Tibial nerve (tissue), 4 donors: Measurements from ENCODE around the gene LLGL2. TPM values are rescaled to one million over a fixed set of nuclear protein-coding genes. Genes with fewer than 3 reads are reported as not detected.
A peak's percentile ranks its signal among the peaks of the same experiment; 100 is the strongest.

Experiments
- DNase-seq, 2 donors: peaks; one replicate each; pipeline ENCODE4 v3.0.0-alpha.2; 2019; ENCODE audit warnings: low spot score in 2 of 2
- H3K27ac ChIP-seq, 4 donors: fragments of 200-600 bp; sonication (generic) in 3 of 4; one replicate each; pipeline ENCODE4 v1.5.1; 2017 to 2019; ENCODE audit warnings: mild to moderate bottlenecking in 1 of 4
- H3K27me3 ChIP-seq, 2 donors: fragments of 200-600 bp; sonication (generic) in 1 of 2; one replicate each; pipeline versions ENCODE4 v1.5.1 to v1.6.0; 2017 to 2019
- H3K36me3 ChIP-seq, 3 donors: fragments of 200-600 bp; sonication (generic); one replicate each; pipeline ENCODE4 v1.5.1; 2018 to 2019
- H3K4me1 ChIP-seq, 4 donors: fragments of 200-600 bp; sonication (generic) in 3 of 4; one replicate each; pipeline ENCODE4 v1.5.1; 2017 to 2019
- H3K4me3 ChIP-seq, 4 donors: fragments of 200-600 bp; sonication (generic) in 3 of 4; one replicate each; pipeline ENCODE4 v1.5.1; 2017 to 2019; ENCODE audit warnings: mild to moderate bottlenecking in 1 of 4, moderate library complexity in 1 of 4
- H3K9me3 ChIP-seq, 4 donors: fragments of 200-600 bp; sonication (generic) in 3 of 4; one replicate each; pipeline ENCODE4 v1.5.1; 2017 to 2019
- EP300 ChIP-seq, 2 donors: sonication (generic); formaldehyde crosslinking; IDR thresholded peaks; one replicate each; pipeline ENCODE4 v1.6.1; 2017; ENCODE audit warnings: antibody characterized with exemption in 2 of 2, mild to moderate bottlenecking in 1 of 2
- POLR2A ChIP-seq, 2 donors: fragments of 450-650 bp; IDR thresholded peaks; one replicate each; pipeline ENCODE4 v1.6.1; 2017; ENCODE audit warnings: antibody characterized with exemption in 2 of 2, mild to moderate bottlenecking in 2 of 2, moderate library complexity in 2 of 2
- WGBS, 2 donors: methylation state at CpG; one replicate each; pipeline ENCODE4 v1.1.5; 2018; 5-methylcytosine and 5-hydroxymethylcytosine counted together
- total RNA-seq, 4 donors: library from RNA; depleted of rRNA; stranded (reverse); fragments of >200 nt; gene quantifications; one replicate each; pipeline ENCODE4 v1.1.0, GENCODE V29; 2016
- TF ChIP-seq, protein P1 (sequence below), 5 experiments: fragments of 200-600 bp in 3 of 5; fragments of 450-650 bp in 2 of 5; sonication (generic) in 3 of 5; IDR thresholded peaks; one replicate each; pipeline ENCODE4 v1.5.1; 2016 to 2019; ENCODE audit warnings: antibody characterized with exemption in 5 of 5, mild to moderate bottlenecking in 3 of 5, moderate library complexity in 2 of 5

LLGL2 gene
- total RNA-seq, 4 donors from 2014 or later = 8.4 to 18.4 (median 8.8) TPM

DNA sequence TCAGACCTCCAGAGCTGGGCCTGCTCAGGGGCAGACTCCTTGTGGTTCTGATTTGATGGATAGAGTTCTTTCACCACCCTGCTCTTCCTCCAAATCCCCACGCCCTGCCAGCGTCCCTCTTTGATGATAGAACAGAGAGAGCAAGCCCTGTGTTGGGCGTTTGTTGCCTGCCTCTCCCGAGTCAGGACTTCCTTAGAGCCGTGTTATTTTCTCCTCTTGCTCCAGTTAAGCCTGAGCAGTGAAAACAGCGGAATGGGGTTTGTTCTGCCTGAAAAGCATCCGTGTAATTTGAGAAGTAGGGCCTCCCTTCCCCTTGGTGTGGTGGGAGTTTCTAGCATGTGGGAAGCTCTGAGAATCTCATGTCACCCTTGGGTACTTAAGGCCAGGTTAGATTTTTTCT, 47.0 kb upstream of the LLGL2 start:
- no peaks in the 10 kb centered on the region for H3K36me3 ChIP-seq
- H3K9me3 ChIP-seq = no peaks in the 10 kb centered on the region
- peak overlapping the region in 3 of 4 donors; percentile 4 to 46 (median 31) for H3K27ac ChIP-seq
- H3K4me1 ChIP-seq = peaks cover 0 to 91% (median 41%) of the 10 kb centered on the region in 4 donors
- H3K4me3 ChIP-seq = no peak overlapping the region
- no peak for TF ChIP-seq EP300 (IDR thresholded peaks at IDR 0.05)
- TF ChIP-seq POLR2A (IDR thresholded peaks at IDR 0.05) = no peak
- TF ChIP-seq, protein P1, sequence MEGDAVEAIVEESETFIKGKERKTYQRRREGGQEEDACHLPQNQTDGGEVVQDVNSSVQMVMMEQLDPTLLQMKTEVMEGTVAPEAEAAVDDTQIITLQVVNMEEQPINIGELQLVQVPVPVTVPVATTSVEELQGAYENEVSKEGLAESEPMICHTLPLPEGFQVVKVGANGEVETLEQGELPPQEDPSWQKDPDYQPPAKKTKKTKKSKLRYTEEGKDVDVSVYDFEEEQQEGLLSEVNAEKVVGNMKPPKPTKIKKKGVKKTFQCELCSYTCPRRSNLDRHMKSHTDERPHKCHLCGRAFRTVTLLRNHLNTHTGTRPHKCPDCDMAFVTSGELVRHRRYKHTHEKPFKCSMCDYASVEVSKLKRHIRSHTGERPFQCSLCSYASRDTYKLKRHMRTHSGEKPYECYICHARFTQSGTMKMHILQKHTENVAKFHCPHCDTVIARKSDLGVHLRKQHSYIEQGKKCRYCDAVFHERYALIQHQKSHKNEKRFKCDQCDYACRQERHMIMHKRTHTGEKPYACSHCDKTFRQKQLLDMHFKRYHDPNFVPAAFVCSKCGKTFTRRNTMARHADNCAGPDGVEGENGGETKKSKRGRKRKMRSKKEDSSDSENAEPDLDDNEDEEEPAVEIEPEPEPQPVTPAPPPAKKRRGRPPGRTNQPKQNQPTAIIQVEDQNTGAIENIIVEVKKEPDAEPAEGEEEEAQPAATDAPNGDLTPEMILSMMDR (IDR thresholded peaks at IDR 0.05) = no peak
- DNase-seq = no peak
- WGBS, 2 donors = 57 to 62% methylated on average over 7 of the region's 7 CpGs
- no peaks in the 10 kb centered on the region for H3K27me3 ChIP-seq

DNA sequence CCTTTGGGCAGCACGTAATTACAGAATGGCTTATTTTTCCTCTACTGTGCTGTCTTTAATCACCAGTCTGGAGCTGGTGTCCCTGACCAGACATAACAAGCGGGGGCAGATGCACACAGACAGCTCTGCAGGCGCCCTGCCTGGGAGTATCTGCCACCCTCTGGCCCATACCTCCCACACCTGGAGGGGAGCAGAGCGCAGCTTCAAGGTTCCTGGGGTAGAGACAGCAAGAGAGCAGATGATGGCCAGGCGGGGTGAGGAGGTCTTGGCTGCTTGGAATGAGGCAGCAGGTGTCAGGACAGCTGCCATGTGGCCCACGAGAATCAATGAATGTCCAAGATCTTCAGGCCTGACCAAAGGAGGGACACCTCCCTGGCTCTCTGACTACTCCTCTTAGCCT, 45.2 kb upstream of the LLGL2 start:
- no peak for DNase-seq

DNA sequence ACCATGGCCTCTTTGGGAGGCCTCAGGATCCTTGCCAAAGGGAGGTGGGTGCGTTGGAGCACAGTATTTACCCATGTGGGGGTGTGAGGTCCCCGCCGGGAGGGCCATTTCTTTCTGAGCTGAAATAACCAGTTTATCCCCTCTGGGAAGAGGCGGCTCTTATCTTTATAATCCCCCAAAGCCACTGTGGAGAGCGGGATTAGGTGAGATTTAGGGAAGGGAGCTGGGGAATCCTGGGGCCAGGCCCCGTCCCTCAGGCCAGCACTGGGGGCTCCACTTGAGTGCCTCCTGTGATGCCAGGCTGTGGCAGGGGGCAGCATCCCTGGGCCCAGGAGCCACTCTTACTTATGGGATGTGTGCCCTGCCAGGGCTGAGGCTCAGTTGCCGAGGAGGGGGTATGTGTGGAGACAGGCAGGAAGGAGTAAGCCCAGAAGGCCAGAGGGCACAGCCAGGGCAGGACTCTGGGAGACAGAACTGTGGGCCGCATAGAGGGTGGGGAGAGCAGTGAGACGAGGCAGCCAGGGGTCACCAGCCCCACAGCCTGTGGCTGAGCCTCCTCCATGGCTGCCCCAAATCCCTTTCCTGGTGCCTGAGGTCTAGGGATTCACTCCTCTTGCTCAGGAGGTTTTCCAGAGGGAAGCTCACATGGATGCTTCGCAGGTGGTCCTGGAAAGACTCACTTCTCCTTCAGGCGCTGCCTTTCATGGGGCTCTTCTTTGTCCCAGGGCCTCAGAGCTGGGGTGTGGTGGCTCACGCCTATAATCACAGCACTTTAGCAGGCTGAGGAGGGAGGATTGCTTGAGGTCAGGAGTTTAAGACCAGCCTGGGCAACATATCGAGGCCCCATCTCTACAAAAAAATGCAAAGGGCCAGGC, 44.1 kb upstream of the LLGL2 start:
- 51 to 53% methylated on average over 11 to 13 of the region's 13 CpGs for WGBS, 2 donors
- peaks cover 0 to 90% (median 35%) of the 10 kb centered on the region in 4 donors for H3K4me1 ChIP-seq
- H3K27ac ChIP-seq = peak overlapping the region in 3 of 4 donors; percentile 10 to 57 (median 55)
- no peaks in the 10 kb centered on the region for H3K27me3 ChIP-seq
- TF ChIP-seq EP300 (IDR thresholded peaks at IDR 0.05) = no peak
- TF ChIP-seq, protein P1 (IDR thresholded peaks at IDR 0.05) = no peak
- no peak for TF ChIP-seq POLR2A (IDR thresholded peaks at IDR 0.05)
- H3K36me3 ChIP-seq = peaks cover 0 to 3% (median 0%) of the 10 kb centered on the region in 3 donors
- no peaks in the 10 kb centered on the region for H3K9me3 ChIP-seq
- H3K4me3 ChIP-seq = no peak overlapping the region
- no peak for DNase-seq

More for the DNA sequence above, 45.2 kb upstream of the LLGL2 start:
- TF ChIP-seq EP300 (IDR thresholded peaks at IDR 0.05) = no peak
- TF ChIP-seq POLR2A (IDR thresholded peaks at IDR 0.05) = no peak
- TF ChIP-seq, protein P1 (IDR thresholded peaks at IDR 0.05) = no peak
- Histone ChIP-seq H3K27ac (peak overlapping the region in 1 of 4 donors; percentile 20), H3K4me3 (no peak overlapping the region), H3K36me3 (no peaks in the 10 kb centered on the region), H3K4me1 (peaks cover 0 to 90% (median 36%) of the 10 kb centered on the region in 4 donors), H3K9me3 (no peaks in the 10 kb centered on the region), H3K27me3 (no peaks in the 10 kb centered on the region)
- 83 to 86% methylated on average over 6 of the region's 6 CpGs for WGBS, 2 donors

DNA sequence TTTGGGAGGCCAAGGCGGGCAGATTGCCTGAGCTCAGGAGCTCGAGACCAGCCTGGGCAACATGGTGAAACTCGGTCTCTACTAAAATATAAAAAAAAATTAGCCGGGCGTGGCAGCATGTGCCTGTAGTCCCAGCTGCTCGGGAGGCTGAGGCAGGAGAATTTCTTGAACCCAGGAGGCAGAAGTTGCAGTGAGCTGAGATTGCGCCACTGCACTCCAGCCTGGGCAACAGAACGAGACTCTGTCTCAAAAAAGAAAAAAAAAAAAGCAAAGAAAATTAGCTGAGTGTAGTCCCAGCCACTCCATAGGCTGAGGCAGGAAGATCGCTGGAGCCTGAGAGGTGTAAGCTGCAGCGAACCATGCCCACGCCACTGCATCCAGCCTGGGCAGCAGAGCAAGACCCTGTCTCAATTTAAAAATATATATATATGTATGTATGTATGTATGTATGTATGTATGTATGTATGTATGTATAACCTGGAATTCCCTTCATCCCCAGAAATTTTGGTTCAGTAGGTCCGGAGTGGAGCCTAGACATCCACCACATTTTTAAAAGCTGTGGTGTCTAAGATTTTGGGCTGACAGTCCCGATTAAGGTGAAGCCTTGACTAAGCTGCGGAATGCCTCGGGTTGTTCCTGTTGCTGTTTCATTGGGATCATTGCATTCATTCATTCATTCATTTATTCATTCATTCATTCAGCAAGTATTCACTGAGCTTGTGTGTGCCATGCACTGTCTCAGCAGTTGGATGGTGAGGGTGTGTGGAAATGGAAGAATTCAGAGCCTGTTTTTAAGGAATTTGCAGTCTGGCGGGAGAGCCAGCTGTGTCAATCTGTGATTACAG, 43.2 kb upstream of the LLGL2 start:
- Histone ChIP-seq H3K4me1 (peaks cover 0 to 90% (median 35%) of the 10 kb centered on the region in 4 donors), H3K9me3 (no peaks in the 10 kb centered on the region), H3K4me3 (no peak overlapping the region), H3K27me3 (no peaks in the 10 kb centered on the region), H3K36me3 (peaks cover 0 to 6% (median 0%) of the 10 kb centered on the region in 3 donors), H3K27ac (peak overlapping the region in 2 of 4 donors; percentile 55 to 57)
- TF ChIP-seq, protein P1 (IDR thresholded peaks at IDR 0.05) = no peak
- no peak for TF ChIP-seq POLR2A (IDR thresholded peaks at IDR 0.05)
- no peak for TF ChIP-seq EP300 (IDR thresholded peaks at IDR 0.05)
- 83 to 87% methylated on average over 16 of the region's 16 CpGs for WGBS, 2 donors
- DNase-seq = no peak
